ENCODE measurements around the gene CTLA4.

The CTLA4 gene

DNA sequence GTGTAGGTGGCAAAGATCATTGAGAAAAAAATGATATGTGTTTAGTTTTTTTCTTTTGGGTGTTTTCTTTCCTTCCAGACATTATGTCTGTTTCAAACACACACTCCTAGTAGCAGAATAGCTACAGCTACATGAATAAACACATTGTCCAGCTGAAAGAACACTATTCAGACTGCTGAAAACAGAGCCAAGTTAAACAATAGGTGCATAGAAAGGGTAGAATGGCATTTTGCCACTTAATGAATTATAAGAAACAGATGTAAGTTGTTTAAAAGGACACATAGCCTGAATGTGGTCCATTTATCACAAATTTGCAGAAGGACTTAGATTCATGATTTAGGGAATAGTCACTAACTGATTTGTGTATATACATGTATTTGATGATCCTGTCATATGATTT is 20.1 kb downstream of the CTLA4 start:
- DNase-seq (ENCODE audit: extremely low spot score, insufficient read length, low read depth) (no peak), FAIRE-seq (no peak)

DNA sequence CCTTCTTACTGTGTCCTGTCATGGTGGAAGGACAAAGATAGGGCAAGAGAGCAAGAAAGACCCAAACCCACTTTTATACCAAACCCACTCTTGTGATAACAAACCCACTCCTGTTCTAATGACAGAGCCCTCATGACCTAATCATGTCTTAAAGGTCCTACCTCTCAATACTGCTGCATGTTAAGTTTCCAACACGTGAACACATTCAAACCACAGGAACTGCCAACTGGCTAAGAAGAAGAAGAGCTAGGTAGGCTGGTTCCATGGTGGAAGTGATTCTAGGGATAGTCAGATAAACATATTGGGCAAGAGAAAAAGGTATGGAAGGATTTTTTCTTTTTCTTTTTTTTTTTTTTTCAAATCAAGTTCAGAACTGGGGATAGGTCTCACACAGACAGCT is 22.0 kb downstream of the CTLA4 start:
- DNase-seq (ENCODE audit: extremely low spot score, insufficient read length, low read depth) (no peak), FAIRE-seq (no peak)

- no peak for FAIRE-seq
- no peak for DNase-seq (ENCODE audit: extremely low spot score, insufficient read length, low read depth)
These were observed 22.4 kb downstream of the CTLA4 start for GRCh38 chr2:203889944-203890343.

DNA sequence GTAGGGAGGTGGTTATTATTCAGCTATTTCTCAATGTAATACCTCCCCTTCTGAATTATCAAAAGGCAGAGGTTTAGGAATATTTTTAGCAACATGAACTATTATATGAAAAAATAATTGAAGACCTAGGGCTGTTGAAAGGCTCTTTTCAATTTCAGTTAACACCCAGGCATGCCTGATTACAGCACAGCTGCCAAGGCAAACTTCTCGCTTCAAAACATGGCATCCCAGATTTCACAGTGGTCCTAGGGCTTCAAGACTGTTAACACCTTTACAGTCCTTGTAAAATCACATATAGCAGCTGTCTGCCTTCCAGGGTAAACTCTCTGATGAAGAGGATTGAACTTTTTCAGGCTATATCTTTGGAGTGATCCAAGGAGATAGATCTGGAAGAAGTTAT is 23.2 kb downstream of the CTLA4 start:
- DNase-seq (ENCODE audit: extremely low spot score, insufficient read length, low read depth) = no peak

DNA sequence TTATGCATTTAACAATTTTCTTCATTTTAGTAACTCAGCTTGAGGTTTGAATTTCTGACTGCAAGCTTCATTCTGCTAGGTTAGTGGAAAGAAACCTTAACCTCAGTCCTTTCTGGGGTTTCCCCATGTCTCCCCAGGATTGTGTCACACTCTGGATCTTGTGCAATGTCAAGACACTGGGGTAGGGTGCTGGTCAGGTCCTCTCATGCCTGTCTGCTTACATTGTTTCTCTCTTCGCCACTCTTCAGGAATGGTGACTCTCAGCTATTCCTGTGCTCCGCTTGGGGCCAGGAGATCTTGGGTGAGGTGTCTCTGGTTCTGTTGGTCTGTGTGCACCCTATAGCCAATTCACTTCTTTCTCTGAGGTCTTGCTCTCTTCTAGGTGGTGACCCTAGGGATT is 23.9 kb downstream of the CTLA4 start:
- DNase-seq (ENCODE audit: extremely low spot score, insufficient read length, low read depth) = no peak
- no peak for FAIRE-seq

More for the DNA sequence above, 23.2 kb downstream of the CTLA4 start:
- no peak for FAIRE-seq

GRCh38 chr2:203892207-203892606 is 24.6 kb downstream of the CTLA4 start:
- DNase-seq (ENCODE audit: extremely low spot score, insufficient read length, low read depth) = no peak
- no peak for FAIRE-seq

GRCh38 chr2:203893401-203893800 is 25.8 kb downstream of the CTLA4 start:
- no peak for DNase-seq (ENCODE audit: extremely low spot score, insufficient read length, low read depth)

DNA sequence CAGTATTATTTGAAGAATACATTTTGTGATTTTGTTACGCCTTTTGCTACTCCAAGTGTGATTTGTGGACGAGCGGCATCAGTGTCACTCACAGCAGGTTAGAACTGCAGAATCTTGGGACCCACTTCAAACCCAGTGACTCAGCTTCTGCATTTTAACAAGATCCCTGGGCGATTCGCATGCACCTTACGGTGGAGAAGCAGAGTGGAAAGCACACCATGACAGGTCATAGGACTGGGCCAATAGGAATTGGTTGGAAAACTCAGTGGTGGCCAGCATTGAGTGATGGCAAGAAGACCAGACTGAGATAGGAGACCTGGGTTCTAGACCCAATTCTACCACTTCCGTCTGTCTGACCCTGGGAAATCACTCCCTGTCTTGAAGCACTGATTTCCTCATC is 26.3 kb downstream of the CTLA4 start:
- DNase-seq (ENCODE audit: extremely low spot score, insufficient read length, low read depth) = no peak
- FAIRE-seq = no peak

More at GRCh38 chr2:203893401-203893800, 25.8 kb downstream of the CTLA4 start:
- FAIRE-seq = no peak

GRCh38 chr2:203894262-203894661 is 26.7 kb downstream of the CTLA4 start:
- FAIRE-seq (no peak), DNase-seq (ENCODE audit: extremely low spot score, insufficient read length, low read depth) (no peak)

DNA sequence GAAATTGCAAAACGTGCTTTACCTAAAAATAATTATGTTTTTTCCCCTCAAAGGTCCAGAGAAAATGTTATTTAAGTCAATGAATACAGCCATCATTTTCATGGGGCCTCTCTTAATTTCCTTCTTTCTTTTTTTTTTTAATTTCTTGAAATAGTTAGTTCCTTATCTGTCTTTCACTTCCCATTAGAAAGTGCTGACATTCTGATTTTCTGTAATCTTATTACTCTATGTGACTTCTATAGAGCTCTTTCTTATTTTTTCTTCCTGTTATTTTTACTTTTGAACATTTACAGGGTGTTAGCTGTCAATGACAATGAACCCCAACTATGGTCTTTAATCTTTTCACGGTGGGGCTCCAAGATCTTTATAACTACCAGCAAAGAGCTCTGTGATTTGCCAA is 30.0 kb downstream of the CTLA4 start:
- FAIRE-seq = no peak
- DNase-seq (ENCODE audit: extremely low spot score, insufficient read length, low read depth) = no peak

- FAIRE-seq (no peak), DNase-seq (ENCODE audit: extremely low spot score, insufficient read length, low read depth) (no peak)
These were observed 31.1 kb downstream of the CTLA4 start for GRCh38 chr2:203898657-203899056.

DNA sequence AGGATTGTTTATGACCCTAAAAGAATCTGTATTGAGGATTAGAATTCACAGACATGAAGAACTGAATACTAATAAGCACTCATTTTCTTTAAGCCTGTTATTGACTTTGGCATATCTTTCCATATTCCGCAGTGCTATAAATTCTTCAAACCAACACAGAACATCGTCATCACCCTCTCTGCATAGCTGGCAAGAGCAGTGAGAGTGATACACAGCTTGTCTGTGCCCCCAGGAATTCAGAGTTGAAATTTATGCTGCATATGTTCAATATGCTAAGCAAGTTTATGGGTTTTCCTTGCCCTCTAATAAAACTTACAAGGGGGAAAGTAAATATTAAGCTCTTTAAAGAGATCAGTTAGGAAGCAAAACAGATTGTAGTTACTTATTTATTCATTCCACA is 32.7 kb downstream of the CTLA4 start:
- no peak for DNase-seq (ENCODE audit: extremely low spot score, insufficient read length, low read depth)
- FAIRE-seq = no peak

- DNase-seq (ENCODE audit: extremely low spot score, insufficient read length, low read depth) (no peak), FAIRE-seq (no peak)
These were observed 36.5 kb downstream of the CTLA4 start for GRCh38 chr2:203904022-203904421.

- FAIRE-seq = no peak
These were observed 38.1 kb downstream of the CTLA4 start for GRCh38 chr2:203905656-203906055.

DNA sequence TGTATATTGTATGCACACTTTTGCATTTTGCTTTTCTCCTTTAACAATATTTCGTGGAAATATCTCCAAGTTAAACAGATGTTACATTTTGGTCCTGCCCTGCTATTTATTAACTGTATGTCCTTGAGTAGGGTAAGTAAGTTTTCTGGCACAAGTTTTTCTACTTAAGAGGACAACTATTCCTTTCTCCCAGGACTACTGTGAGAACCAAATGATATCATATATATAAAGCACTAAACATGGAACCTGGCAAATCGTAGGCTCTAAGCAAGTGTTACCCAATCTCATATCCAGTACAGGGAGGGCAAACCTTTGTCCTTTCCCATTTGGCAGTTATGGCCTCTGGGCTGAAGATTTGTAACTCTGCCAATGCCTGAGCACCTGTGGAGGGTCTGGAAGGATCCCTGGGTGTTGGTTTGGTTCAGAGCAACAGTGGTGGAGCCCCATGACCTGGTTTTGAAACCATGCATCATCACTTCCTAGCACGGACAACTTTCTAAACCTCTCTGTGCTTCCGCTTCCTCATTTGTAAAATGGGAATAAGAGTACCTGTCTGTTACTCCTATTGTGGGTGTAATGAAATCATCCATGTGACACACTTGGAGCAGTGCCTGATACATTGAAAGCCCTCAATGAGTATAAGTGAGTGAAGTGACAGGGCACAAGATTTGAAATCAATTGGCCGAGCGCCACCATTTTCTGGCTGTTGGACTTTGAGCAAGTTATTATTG is 40.7 kb downstream of the CTLA4 start:
- FAIRE-seq (no peak), DNase-seq (ENCODE audit: extremely low spot score, insufficient read length, low read depth) (no peak)

More at GRCh38 chr2:203905656-203906055, 38.1 kb downstream of the CTLA4 start:
- no peak for DNase-seq (ENCODE audit: extremely low spot score, insufficient read length, low read depth)

GRCh38 chr2:203908797-203909185 is 41.2 kb downstream of the CTLA4 start:
- peak; percentile 15 for FAIRE-seq
- DNase-seq (ENCODE audit: extremely low spot score, insufficient read length, low read depth) = no peak

DNA sequence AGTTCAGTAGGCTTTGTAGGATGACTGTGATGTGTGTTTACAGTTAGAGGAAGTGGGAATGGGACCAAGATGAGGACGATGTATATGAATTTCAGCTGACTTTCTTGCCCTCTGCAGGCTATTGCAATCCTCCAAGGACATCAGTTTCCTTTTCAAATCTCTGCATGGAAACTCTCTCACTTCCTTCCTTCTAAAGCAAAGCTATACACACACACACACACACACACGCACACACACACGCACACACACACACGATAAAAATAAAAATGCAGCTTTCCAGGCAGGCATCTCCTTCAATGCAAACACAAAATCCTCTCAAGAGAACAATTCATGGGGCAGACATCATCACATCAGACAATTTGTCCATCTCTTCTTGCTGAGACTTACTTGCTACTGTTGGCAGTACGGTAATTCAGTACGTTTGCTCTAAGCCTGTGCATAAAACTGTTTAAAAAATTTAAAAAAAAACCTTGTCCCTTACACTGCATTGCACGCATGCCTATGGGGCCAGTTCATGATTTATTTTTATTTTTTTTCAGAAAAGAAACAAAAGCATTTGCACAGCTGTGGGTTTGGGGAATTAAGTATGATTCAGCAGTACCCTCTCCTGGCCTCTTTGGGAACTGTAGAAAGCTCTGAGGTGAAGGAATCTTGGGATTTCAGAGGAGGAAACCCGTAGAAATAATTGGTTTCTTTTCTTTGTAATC is 41.8 kb downstream of the CTLA4 start:
- DNase-seq (ENCODE audit: extremely low spot score, insufficient read length, low read depth) (no peak), FAIRE-seq (no peak)

GRCh38 chr2:203909974-203910373 is 42.4 kb downstream of the CTLA4 start:
- DNase-seq (ENCODE audit: extremely low spot score, insufficient read length, low read depth) = no peak
- FAIRE-seq = no peak

- DNase-seq (ENCODE audit: extremely low spot score, insufficient read length, low read depth) (no peak), FAIRE-seq (no peak)
These were observed 46.4 kb downstream of the CTLA4 start for GRCh38 chr2:203913947-203914346.

DNA sequence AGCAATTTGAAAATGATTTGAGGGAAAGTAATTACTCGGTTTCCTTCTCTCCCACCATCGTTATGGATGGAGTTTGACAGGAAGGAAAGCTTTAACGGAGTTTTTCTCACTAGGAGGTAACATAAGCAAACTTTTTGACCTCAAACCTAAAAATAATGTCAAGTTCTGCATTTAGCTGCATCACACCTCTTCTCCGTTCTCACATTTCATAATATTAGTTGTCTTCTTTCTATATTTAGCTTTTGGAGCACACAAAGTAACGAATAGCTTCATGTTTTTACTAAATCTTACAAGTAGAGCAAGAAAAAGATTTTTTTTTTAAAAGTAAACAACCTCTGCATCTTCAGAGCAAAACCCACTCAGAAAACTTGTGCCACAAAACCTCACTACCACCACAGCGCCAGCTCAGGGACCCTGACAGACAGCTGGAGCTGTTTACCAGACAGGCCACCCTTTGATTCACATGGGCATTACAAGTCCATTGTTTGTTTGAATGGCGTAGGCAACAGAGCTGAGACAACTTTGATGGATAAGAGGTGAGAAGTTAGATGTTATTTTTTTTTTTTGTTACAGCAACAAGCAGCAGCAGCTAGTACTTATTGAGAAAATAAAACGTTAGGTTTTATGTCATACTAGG is 47.1 kb downstream of the CTLA4 start:
- DNase-seq (ENCODE audit: extremely low spot score, insufficient read length, low read depth) (no peak), FAIRE-seq (no peak)

- DNase-seq (ENCODE audit: extremely low spot score, insufficient read length, low read depth) (no peak), FAIRE-seq (no peak)
These were observed 47.7 kb downstream of the CTLA4 start for GRCh38 chr2:203915256-203915655.
